Tibial nerve (tissue), 4 donors: ENCODE measurements around the gene CFAP251.

Experiments
- EP300 ChIP-seq, 2 donors: sonication (generic); formaldehyde crosslinking; IDR thresholded peaks; one replicate each; pipeline ENCODE4 v1.6.1; 2017; ENCODE audit warnings: antibody characterized with exemption in 2 of 2, mild to moderate bottlenecking in 1 of 2
- POLR2A ChIP-seq, 2 donors: fragments of 450-650 bp; IDR thresholded peaks; one replicate each; pipeline ENCODE4 v1.6.1; 2017; ENCODE audit warnings: antibody characterized with exemption in 2 of 2, mild to moderate bottlenecking in 2 of 2, moderate library complexity in 2 of 2
- TF ChIP-seq, protein P1 (sequence below), 5 experiments: fragments of 200-600 bp in 3 of 5; fragments of 450-650 bp in 2 of 5; sonication (generic) in 3 of 5; IDR thresholded peaks; one replicate each; pipeline ENCODE4 v1.5.1; 2016 to 2019; ENCODE audit warnings: antibody characterized with exemption in 5 of 5, mild to moderate bottlenecking in 3 of 5, moderate library complexity in 2 of 5

DNA sequence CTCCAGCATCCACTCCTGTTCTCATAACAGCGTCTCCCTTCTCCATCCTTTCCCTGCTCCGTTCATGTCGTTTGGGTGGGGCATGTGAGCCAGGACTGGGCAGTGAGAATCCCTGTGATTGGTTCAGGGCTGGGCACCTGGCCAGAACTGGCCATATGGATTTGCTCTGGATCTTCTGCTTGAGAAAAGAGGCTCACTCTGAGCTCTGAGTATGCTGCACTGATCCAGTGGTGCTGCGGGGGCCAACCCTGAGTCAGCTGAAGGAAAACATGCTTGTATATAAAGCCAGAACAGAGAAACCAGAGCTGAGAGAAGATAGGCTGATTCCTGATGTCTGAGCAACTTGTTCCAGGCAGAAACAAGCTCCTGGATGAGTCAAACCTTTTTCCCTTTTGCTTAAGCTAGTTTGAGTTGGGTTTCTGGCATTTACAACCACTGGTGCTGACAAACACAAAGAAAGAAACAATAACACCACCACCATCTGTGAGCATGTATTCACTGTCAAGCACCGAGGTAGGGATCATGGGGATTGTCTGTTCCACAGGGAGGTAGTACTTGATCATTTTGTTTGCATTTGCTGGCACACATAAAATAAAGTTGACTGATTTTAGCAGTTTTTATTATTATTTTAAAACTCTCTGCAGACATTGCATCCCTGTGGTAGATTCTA lies 45.7 kb upstream of the CFAP251 start:
- TF ChIP-seq, protein P1, sequence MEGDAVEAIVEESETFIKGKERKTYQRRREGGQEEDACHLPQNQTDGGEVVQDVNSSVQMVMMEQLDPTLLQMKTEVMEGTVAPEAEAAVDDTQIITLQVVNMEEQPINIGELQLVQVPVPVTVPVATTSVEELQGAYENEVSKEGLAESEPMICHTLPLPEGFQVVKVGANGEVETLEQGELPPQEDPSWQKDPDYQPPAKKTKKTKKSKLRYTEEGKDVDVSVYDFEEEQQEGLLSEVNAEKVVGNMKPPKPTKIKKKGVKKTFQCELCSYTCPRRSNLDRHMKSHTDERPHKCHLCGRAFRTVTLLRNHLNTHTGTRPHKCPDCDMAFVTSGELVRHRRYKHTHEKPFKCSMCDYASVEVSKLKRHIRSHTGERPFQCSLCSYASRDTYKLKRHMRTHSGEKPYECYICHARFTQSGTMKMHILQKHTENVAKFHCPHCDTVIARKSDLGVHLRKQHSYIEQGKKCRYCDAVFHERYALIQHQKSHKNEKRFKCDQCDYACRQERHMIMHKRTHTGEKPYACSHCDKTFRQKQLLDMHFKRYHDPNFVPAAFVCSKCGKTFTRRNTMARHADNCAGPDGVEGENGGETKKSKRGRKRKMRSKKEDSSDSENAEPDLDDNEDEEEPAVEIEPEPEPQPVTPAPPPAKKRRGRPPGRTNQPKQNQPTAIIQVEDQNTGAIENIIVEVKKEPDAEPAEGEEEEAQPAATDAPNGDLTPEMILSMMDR (IDR thresholded peaks at IDR 0.05) = no peak
- TF ChIP-seq EP300 (IDR thresholded peaks at IDR 0.05) (no peak), POLR2A (IDR thresholded peaks at IDR 0.05) (no peak)
